Naive B cell (primary cell): Measurements from ENCODE around the gene PRKCE. TPM values are rescaled to one million over a fixed set of nuclear protein-coding genes. Genes with fewer than 3 reads are reported as not detected.
A peak's percentile ranks its signal among the peaks of the same experiment; 100 is the strongest.

Experiments
- ATAC-seq, 2 donors: fragments of 150-1000 bp; cut with Tn5 transposase; 2 replicates each; pipeline ENCODE4 v1.10.0; 2021; ENCODE audit warnings: low read depth in 2 of 2, mild to moderate bottlenecking in 2 of 2, moderate library complexity in 2 of 2
- DNase-seq: peaks from one replicate; pipeline ENCODE4 v3.0.0; 2022
- H3K27ac Mint-ChIP-seq, 6 donors: one replicate each; pipeline ENCODE4 v1.8.0; 2020 to 2022; ENCODE audit warnings: mild to moderate bottlenecking in 6 of 6, mixed read lengths in 6 of 6, moderate library complexity in 5 of 6, inconsistent platforms in 2 of 6
- H3K27me3 Mint-ChIP-seq, 3 donors: one replicate each; pipeline ENCODE4 v1.8.0; 2021 to 2022; ENCODE audit warnings: mixed read lengths in 3 of 3, mild to moderate bottlenecking in 1 of 3
- H3K36me3 Mint-ChIP-seq, 2 donors: one replicate each; pipeline ENCODE4 v1.8.0; 2020 to 2022; ENCODE audit warnings: mixed read lengths in 2 of 2, inconsistent platforms in 1 of 2, mild to moderate bottlenecking in 1 of 2
- H3K4me1 Mint-ChIP-seq, 3 donors: one replicate each; pipeline ENCODE4 v1.8.0; 2020 to 2022; ENCODE audit warnings: mixed read lengths in 3 of 3, inconsistent platforms in 1 of 3, mild to moderate bottlenecking in 1 of 3, moderate library complexity in 1 of 3
- H3K4me3 Mint-ChIP-seq, 8 donors: one replicate each; pipeline ENCODE4 v1.8.0; 2020 to 2022; ENCODE audit warnings: mild to moderate bottlenecking in 8 of 8, mixed read lengths in 8 of 8, moderate library complexity in 8 of 8, inconsistent platforms in 2 of 8
- H3K9me3 Mint-ChIP-seq, 7 donors: one replicate each; pipeline ENCODE4 v1.8.0; 2020 to 2022; ENCODE audit warnings: mixed read lengths in 7 of 7, mild to moderate bottlenecking in 5 of 7, inconsistent platforms in 2 of 7, moderate library complexity in 1 of 7
- polyA plus RNA-seq, 6 donors: library from polyadenylated mRNA; unstranded; fragments of 300-500 nt; fragmentation: Illumina TruSeq; gene quantifications; one replicate each; pipeline ENCODE4 v1.2.3, GENCODE V29; 2021; ENCODE audit warnings: low read depth in 6 of 6

The PRKCE gene
- polyA plus RNA-seq, 6 donors from 2014 or later: 14.8 to 33.3 (median 23.2) TPM

GRCh38 chr2:46122318-46122976 lies 471.0 kb downstream of the PRKCE start:
- H3K9me3 Mint-ChIP-seq: no peaks in the 10 kb centered on the region
- ATAC-seq: no peak
- H3K4me1 Mint-ChIP-seq: peaks cover 0 to 6% (median 3%) of the 10 kb centered on the region in 3 donors
- H3K27me3 Mint-ChIP-seq: no peaks in the 10 kb centered on the region
- H3K4me3 Mint-ChIP-seq: no peak overlapping the region
- H3K36me3 Mint-ChIP-seq: peaks cover under 1 to 19% of the 10 kb centered on the region in 2 donors
- DNase-seq: no peak
- no peak overlapping the region for H3K27ac Mint-ChIP-seq

GRCh38 chr2:46123013-46123412 lies 471.5 kb downstream of the PRKCE start:
- no peak for ATAC-seq
- Mint-ChIP-seq H3K9me3 (no peaks in the 10 kb centered on the region), H3K4me1 (peaks cover 0 to 6% (median 3%) of the 10 kb centered on the region in 3 donors), H3K36me3 (peaks cover 4 to 15% of the 10 kb centered on the region in 2 donors), H3K27ac (no peak overlapping the region), H3K27me3 (no peaks in the 10 kb centered on the region), H3K4me3 (no peak overlapping the region)
- DNase-seq: no peak

- Mint-ChIP-seq H3K36me3 (peaks cover 0 to 4% of the 10 kb centered on the region in 2 donors), H3K27ac (no peak overlapping the region), H3K4me1 (peaks cover 0 to 6% (median 3%) of the 10 kb centered on the region in 3 donors), H3K9me3 (no peaks in the 10 kb centered on the region), H3K27me3 (no peaks in the 10 kb centered on the region), H3K4me3 (no peak overlapping the region)
- DNase-seq (no peak), ATAC-seq (no peak)
These were observed 474.3 kb downstream of the PRKCE start for GRCh38 chr2:46125798-46126197.

- no peaks in the 10 kb centered on the region for H3K9me3 Mint-ChIP-seq
- ATAC-seq: no peak
- peaks cover 0 to 4% of the 10 kb centered on the region in 2 donors for H3K36me3 Mint-ChIP-seq
- H3K27me3 Mint-ChIP-seq: no peaks in the 10 kb centered on the region
- no peak overlapping the region for H3K27ac Mint-ChIP-seq
- DNase-seq: no peak
- H3K4me1 Mint-ChIP-seq: peaks cover 0 to 6% (median 3%) of the 10 kb centered on the region in 3 donors
- H3K4me3 Mint-ChIP-seq: no peak overlapping the region
These were observed 475.1 kb downstream of the PRKCE start for GRCh38 chr2:46126571-46126970.

GRCh38 chr2:46127176-46127575 lies 475.7 kb downstream of the PRKCE start:
- no peak overlapping the region for H3K4me3 Mint-ChIP-seq
- H3K4me1 Mint-ChIP-seq: peaks cover 0 to 6% (median 0%) of the 10 kb centered on the region in 3 donors
- H3K27me3 Mint-ChIP-seq: no peaks in the 10 kb centered on the region
- no peak overlapping the region for H3K27ac Mint-ChIP-seq
- H3K36me3 Mint-ChIP-seq: peaks cover 4 to 5% of the 10 kb centered on the region in 2 donors
- DNase-seq: no peak
- no peak for ATAC-seq
- H3K9me3 Mint-ChIP-seq: no peaks in the 10 kb centered on the region

GRCh38 chr2:46130511-46130910 lies 479.0 kb downstream of the PRKCE start:
- Mint-ChIP-seq H3K27ac (no peak overlapping the region), H3K4me1 (peaks cover 0 to 4% (median 4%) of the 10 kb centered on the region in 3 donors), H3K36me3 (peaks cover 14 to 22% of the 10 kb centered on the region in 2 donors), H3K4me3 (no peak overlapping the region), H3K27me3 (no peaks in the 10 kb centered on the region), H3K9me3 (no peaks in the 10 kb centered on the region)
- no peak for DNase-seq
- ATAC-seq: no peak

- DNase-seq: no peak
- no peak overlapping the region for H3K4me3 Mint-ChIP-seq
- peaks cover 14 to 18% of the 10 kb centered on the region in 2 donors for H3K36me3 Mint-ChIP-seq
- peaks cover 0 to 4% (median 4%) of the 10 kb centered on the region in 3 donors for H3K4me1 Mint-ChIP-seq
- H3K27me3 Mint-ChIP-seq: no peaks in the 10 kb centered on the region
- ATAC-seq: no peak
- no peak overlapping the region for H3K27ac Mint-ChIP-seq
- H3K9me3 Mint-ChIP-seq: no peaks in the 10 kb centered on the region
These were observed 481.5 kb downstream of the PRKCE start for GRCh38 chr2:46132996-46133395.

- no peaks in the 10 kb centered on the region for H3K9me3 Mint-ChIP-seq
- peaks cover 14 to 18% of the 10 kb centered on the region in 2 donors for H3K36me3 Mint-ChIP-seq
- no peak overlapping the region for H3K4me3 Mint-ChIP-seq
- H3K4me1 Mint-ChIP-seq: peaks cover 0 to 4% (median 4%) of the 10 kb centered on the region in 3 donors
- peak overlapping the region in 2 of 6 donors; percentile 27 to 31 for H3K27ac Mint-ChIP-seq
- ATAC-seq (no peak), DNase-seq (no peak)
- no peaks in the 10 kb centered on the region for H3K27me3 Mint-ChIP-seq
These were observed 483.2 kb downstream of the PRKCE start for GRCh38 chr2:46134531-46135227.

GRCh38 chr2:46135228-46135855 lies 483.9 kb downstream of the PRKCE start:
- Mint-ChIP-seq H3K4me1 (peaks cover 0 to 4% (median 4%) of the 10 kb centered on the region in 3 donors), H3K4me3 (no peak overlapping the region), H3K27me3 (no peaks in the 10 kb centered on the region), H3K9me3 (no peaks in the 10 kb centered on the region), H3K27ac (peak overlapping the region in 2 of 6 donors; percentile 24 to 27), H3K36me3 (peaks cover 14 to 18% of the 10 kb centered on the region in 2 donors)
- DNase-seq (no peak), ATAC-seq (no peak)

GRCh38 chr2:46135958-46136357 lies 484.5 kb downstream of the PRKCE start:
- DNase-seq (no peak), ATAC-seq (no peak)
- no peak overlapping the region for H3K27ac Mint-ChIP-seq
- H3K4me3 Mint-ChIP-seq: no peak overlapping the region
- peaks cover 0 to 4% (median 4%) of the 10 kb centered on the region in 3 donors for H3K4me1 Mint-ChIP-seq
- H3K36me3 Mint-ChIP-seq: peaks cover 14 to 18% of the 10 kb centered on the region in 2 donors
- no peaks in the 10 kb centered on the region for H3K9me3 Mint-ChIP-seq
- no peaks in the 10 kb centered on the region for H3K27me3 Mint-ChIP-seq

GRCh38 chr2:46136481-46136880 lies 485.0 kb downstream of the PRKCE start:
- ATAC-seq (no peak), DNase-seq (no peak)
- Mint-ChIP-seq H3K27me3 (no peaks in the 10 kb centered on the region), H3K27ac (peak overlapping the region in 1 of 6 donors; percentile 22), H3K4me1 (peaks cover 0 to 4% (median 4%) of the 10 kb centered on the region in 3 donors), H3K36me3 (peaks cover 14 to 18% of the 10 kb centered on the region in 2 donors), H3K4me3 (no peak overlapping the region), H3K9me3 (no peaks in the 10 kb centered on the region)

- ATAC-seq: no peak
- Mint-ChIP-seq H3K9me3 (no peaks in the 10 kb centered on the region), H3K36me3 (peaks cover 12 to 18% of the 10 kb centered on the region in 2 donors), H3K27ac (no peak overlapping the region), H3K4me3 (no peak overlapping the region), H3K27me3 (no peaks in the 10 kb centered on the region), H3K4me1 (peaks cover 0 to 5% (median 4%) of the 10 kb centered on the region in 3 donors)
- no peak for DNase-seq
These were observed 485.5 kb downstream of the PRKCE start for GRCh38 chr2:46136953-46137352.

GRCh38 chr2:46142546-46143428 lies 491.3 kb downstream of the PRKCE start:
- DNase-seq (no peak), ATAC-seq (no peak)
- H3K27ac Mint-ChIP-seq: peak overlapping the region in 3 of 6 donors; percentile 20 to 82 (median 30)
- no peaks in the 10 kb centered on the region for H3K27me3 Mint-ChIP-seq
- peaks cover 0 to 12% (median 4%) of the 10 kb centered on the region in 3 donors for H3K4me1 Mint-ChIP-seq
- no peaks in the 10 kb centered on the region for H3K9me3 Mint-ChIP-seq
- peak overlapping the region in 1 of 8 donors; percentile 22 for H3K4me3 Mint-ChIP-seq
- H3K36me3 Mint-ChIP-seq: peaks cover 23 to 26% of the 10 kb centered on the region in 2 donors
